ENCODE results near the gene SLC25A30. TPM values are rescaled to one million over a fixed set of nuclear protein-coding genes. Genes with fewer than 3 reads are reported as not detected.

Gene SLC25A30
- total and polyA plus RNA-seq, 2 experiments from 2014 or later, result 4.5 to 10.2 TPM

- Histone ChIP-seq H3F3A (ENCODE audit: insufficient read depth) (no peaks in the 10 kb centered on the region), H3K27ac (no peak overlapping the region), H3K9me2 (ENCODE audit: insufficient read depth) (no peaks in the 10 kb centered on the region), H3K4me2 (ENCODE audit: unreplicated experiment) (no peak overlapping the region), H3K36me3 (ENCODE audit: low read depth) (peaks cover 12% of the 10 kb centered on the region; the same call in 1 of the 2 replicates), H3K4me3 (no peak overlapping the region), H3K79me2 (ENCODE audit: insufficient read depth) (no peaks in the 10 kb centered on the region), H3K9me3 (ENCODE audit: low read depth) (no peaks in the 10 kb centered on the region), H3K9ac (no peak overlapping the region), H4K20me1 (ENCODE audit: insufficient read depth) (no peaks in the 10 kb centered on the region), H3K27me3 (replicated peaks; ENCODE audit: insufficient read depth) (no peaks in the 10 kb centered on the region), H3K4me1 (ENCODE audit: insufficient read depth) (no peaks in the 10 kb centered on the region), H2AFZ (no peak overlapping the region)
- in situ Hi-C loops (cut with MboI), result no loop called here
- 86 to 95% methylated on average over 3 of the region's 3 CpGs for whole genome bisulfite sequencing, 2 experiments (ENCODE audit: low coverage in 1 of 2, low lambda C conversion rate in 2 of 2, missing lambda C conversion rate in 2 of 2)
- no peak for TF ChIP-seq EZH2phosphoT487 (IDR thresholded peaks at IDR 0.05; ENCODE audit: insufficient read depth, low read depth)
- TF ChIP-seq EZH2 (IDR thresholded peaks at IDR 0.05; ENCODE audit: insufficient read depth, poor library complexity, severe bottlenecking), result no peak
- DNase-seq, result no peak
These were observed 15.5 kb downstream of the SLC25A30 start for GRCh38 chr13:45402641-45403040.

- no peak for DNase-seq
- H3K27ac ChIP-seq, result no peak overlapping the region
- 100% methylated on average over 1 of the region's 1 CpG for WGBS, 2 experiments (ENCODE audit: low coverage in 1 of 2, low lambda C conversion rate in 2 of 2, missing lambda C conversion rate in 2 of 2)
These were observed 16.9 kb downstream of the SLC25A30 start for GRCh38 chr13:45401314-45401713.

GRCh38 chr13:45398877-45399276 lies 19.3 kb downstream of the SLC25A30 start:
- Histone ChIP-seq H3K4me1 (ENCODE audit: insufficient read depth) (peaks cover 9% of the 10 kb centered on the region), H3K4me2 (ENCODE audit: unreplicated experiment) (no peak overlapping the region), H2AFZ (no peak overlapping the region), H3K9me3 (ENCODE audit: low read depth) (no peaks in the 10 kb centered on the region), H3K9ac (no peak overlapping the region), H3K9me2 (ENCODE audit: insufficient read depth) (no peaks in the 10 kb centered on the region), H3K4me3 (no peak overlapping the region), H3F3A (ENCODE audit: insufficient read depth) (peaks cover 16% of the 10 kb centered on the region), H3K36me3 (ENCODE audit: low read depth) (peaks cover 9% of the 10 kb centered on the region; the same call in 1 of the 2 replicates), H3K27me3 (replicated peaks; ENCODE audit: insufficient read depth) (no peaks in the 10 kb centered on the region), H4K20me1 (ENCODE audit: insufficient read depth) (no peaks in the 10 kb centered on the region), H3K79me2 (ENCODE audit: insufficient read depth) (no peaks in the 10 kb centered on the region), H3K27ac (no peak overlapping the region)
- in situ Hi-C loops (cut with MboI), result no loop called here
- TF ChIP-seq EZH2 (IDR thresholded peaks at IDR 0.05; ENCODE audit: insufficient read depth, poor library complexity, severe bottlenecking) (no peak), EZH2phosphoT487 (IDR thresholded peaks at IDR 0.05; ENCODE audit: insufficient read depth, low read depth) (no peak)
- DNase-seq, result no peak
- 88% methylated on average over 4 of the region's 4 CpGs for WGBS, 2 experiments (ENCODE audit: low coverage in 1 of 2, low lambda C conversion rate in 2 of 2, missing lambda C conversion rate in 2 of 2)

More at GRCh38 chr13:45401314-45401713, 16.9 kb downstream of the SLC25A30 start:
- Histone ChIP-seq H3F3A (ENCODE audit: insufficient read depth) (no peaks in the 10 kb centered on the region), H2AFZ (no peak overlapping the region), H3K9me2 (ENCODE audit: insufficient read depth) (no peaks in the 10 kb centered on the region), H3K27me3 (replicated peaks; ENCODE audit: insufficient read depth) (no peaks in the 10 kb centered on the region), H3K9ac (no peak overlapping the region), H4K20me1 (ENCODE audit: insufficient read depth) (no peaks in the 10 kb centered on the region), H3K36me3 (ENCODE audit: low read depth) (peaks cover 12% of the 10 kb centered on the region; the same call in 1 of the 2 replicates), H3K79me2 (ENCODE audit: insufficient read depth) (no peaks in the 10 kb centered on the region), H3K4me2 (ENCODE audit: unreplicated experiment) (no peak overlapping the region), H3K9me3 (ENCODE audit: low read depth) (no peaks in the 10 kb centered on the region), H3K4me1 (ENCODE audit: insufficient read depth) (no peaks in the 10 kb centered on the region), H3K4me3 (no peak overlapping the region)
- TF ChIP-seq EZH2 (IDR thresholded peaks at IDR 0.05; ENCODE audit: insufficient read depth, poor library complexity, severe bottlenecking), result no peak
- TF ChIP-seq EZH2phosphoT487 (IDR thresholded peaks at IDR 0.05; ENCODE audit: insufficient read depth, low read depth), result no peak
- in situ Hi-C loops (cut with MboI), result no loop called here

GRCh38 chr13:45396533-45397095 lies 21.6 kb downstream of the SLC25A30 start:
- H3K9me2 ChIP-seq (ENCODE audit: insufficient read depth), result no peaks in the 10 kb centered on the region
- in situ Hi-C loops (cut with MboI), result no loop called here

More at GRCh38 chr13:45396533-45397095, 21.6 kb downstream of the SLC25A30 start:
- DNase-seq, result no peak
- no peaks in the 10 kb centered on the region for H4K20me1 ChIP-seq (ENCODE audit: insufficient read depth)
- no peak overlapping the region for H3K4me2 ChIP-seq (ENCODE audit: unreplicated experiment)
- peaks cover 9% of the 10 kb centered on the region for H3K4me1 ChIP-seq (ENCODE audit: insufficient read depth)
- WGBS, 2 experiments (ENCODE audit: low coverage in 1 of 2, low lambda C conversion rate in 2 of 2, missing lambda C conversion rate in 2 of 2), result 95 to 98% methylated on average over 9 of the region's 9 CpGs
- no peaks in the 10 kb centered on the region for H3K27me3 ChIP-seq (replicated peaks; ENCODE audit: insufficient read depth)
- H3F3A ChIP-seq (ENCODE audit: insufficient read depth), result peaks cover 16% of the 10 kb centered on the region
- TF ChIP-seq EZH2 (IDR thresholded peaks at IDR 0.05; ENCODE audit: insufficient read depth, poor library complexity, severe bottlenecking), result no peak
- TF ChIP-seq EZH2phosphoT487 (IDR thresholded peaks at IDR 0.05; ENCODE audit: insufficient read depth, low read depth), result no peak
- H3K27ac ChIP-seq, result no peak overlapping the region
- no peak overlapping the region for H3K4me3 ChIP-seq
- H3K9me3 ChIP-seq (ENCODE audit: low read depth), result no peaks in the 10 kb centered on the region
- H2AFZ ChIP-seq, result no peak overlapping the region
- H3K79me2 ChIP-seq (ENCODE audit: insufficient read depth), result no peaks in the 10 kb centered on the region
- no peak overlapping the region for H3K9ac ChIP-seq
- H3K36me3 ChIP-seq (ENCODE audit: low read depth), result peaks cover 9% of the 10 kb centered on the region; the same call in 1 of the 2 replicates

Data from GM23248 (cell line).